ENCODE measurements around the gene GRAMD4.

DNA sequence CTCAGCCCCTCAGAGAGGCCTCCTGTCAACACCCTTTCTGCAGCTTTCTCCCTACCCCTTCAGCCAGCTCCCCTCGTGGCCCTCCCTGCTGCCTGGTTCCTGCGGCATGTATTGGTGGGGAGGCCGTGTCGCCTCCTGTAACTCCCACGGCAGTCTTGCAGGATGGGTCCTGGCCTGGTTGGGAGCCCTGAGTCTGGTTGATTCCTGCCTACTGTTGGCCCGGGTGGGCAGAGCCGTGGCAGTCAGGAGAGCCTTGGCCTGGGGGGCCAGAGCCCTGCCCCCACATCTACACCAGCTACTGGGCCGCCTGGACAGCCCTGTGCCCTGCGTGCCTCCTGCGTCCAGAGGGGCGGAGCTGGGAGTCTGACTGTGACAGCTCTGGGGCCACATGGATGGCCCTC, 30.3 kb upstream of the GRAMD4 start:
- TF ChIP-seq JUND (IDR thresholded peaks at IDR 0.05) (no peak), POLR2AphosphoS5 (IDR thresholded peaks at IDR 0.05; ENCODE audit: low read depth, low read length) (no peak), EP300 (IDR thresholded peaks at IDR 0.05; ENCODE audit: borderline replicate concordance in 1 of 2, low read depth in 1 of 2, low read length in 1 of 2) (no peak)
- TF ChIP-seq, protein P1, sequence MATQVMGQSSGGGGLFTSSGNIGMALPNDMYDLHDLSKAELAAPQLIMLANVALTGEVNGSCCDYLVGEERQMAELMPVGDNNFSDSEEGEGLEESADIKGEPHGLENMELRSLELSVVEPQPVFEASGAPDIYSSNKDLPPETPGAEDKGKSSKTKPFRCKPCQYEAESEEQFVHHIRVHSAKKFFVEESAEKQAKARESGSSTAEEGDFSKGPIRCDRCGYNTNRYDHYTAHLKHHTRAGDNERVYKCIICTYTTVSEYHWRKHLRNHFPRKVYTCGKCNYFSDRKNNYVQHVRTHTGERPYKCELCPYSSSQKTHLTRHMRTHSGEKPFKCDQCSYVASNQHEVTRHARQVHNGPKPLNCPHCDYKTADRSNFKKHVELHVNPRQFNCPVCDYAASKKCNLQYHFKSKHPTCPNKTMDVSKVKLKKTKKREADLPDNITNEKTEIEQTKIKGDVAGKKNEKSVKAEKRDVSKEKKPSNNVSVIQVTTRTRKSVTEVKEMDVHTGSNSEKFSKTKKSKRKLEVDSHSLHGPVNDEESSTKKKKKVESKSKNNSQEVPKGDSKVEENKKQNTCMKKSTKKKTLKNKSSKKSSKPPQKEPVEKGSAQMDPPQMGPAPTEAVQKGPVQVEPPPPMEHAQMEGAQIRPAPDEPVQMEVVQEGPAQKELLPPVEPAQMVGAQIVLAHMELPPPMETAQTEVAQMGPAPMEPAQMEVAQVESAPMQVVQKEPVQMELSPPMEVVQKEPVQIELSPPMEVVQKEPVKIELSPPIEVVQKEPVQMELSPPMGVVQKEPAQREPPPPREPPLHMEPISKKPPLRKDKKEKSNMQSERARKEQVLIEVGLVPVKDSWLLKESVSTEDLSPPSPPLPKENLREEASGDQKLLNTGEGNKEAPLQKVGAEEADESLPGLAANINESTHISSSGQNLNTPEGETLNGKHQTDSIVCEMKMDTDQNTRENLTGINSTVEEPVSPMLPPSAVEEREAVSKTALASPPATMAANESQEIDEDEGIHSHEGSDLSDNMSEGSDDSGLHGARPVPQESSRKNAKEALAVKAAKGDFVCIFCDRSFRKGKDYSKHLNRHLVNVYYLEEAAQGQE (IDR thresholded peaks at IDR 0.05; ENCODE audit: low read depth, low read length): no peak
- TF ChIP-seq, protein P2, sequence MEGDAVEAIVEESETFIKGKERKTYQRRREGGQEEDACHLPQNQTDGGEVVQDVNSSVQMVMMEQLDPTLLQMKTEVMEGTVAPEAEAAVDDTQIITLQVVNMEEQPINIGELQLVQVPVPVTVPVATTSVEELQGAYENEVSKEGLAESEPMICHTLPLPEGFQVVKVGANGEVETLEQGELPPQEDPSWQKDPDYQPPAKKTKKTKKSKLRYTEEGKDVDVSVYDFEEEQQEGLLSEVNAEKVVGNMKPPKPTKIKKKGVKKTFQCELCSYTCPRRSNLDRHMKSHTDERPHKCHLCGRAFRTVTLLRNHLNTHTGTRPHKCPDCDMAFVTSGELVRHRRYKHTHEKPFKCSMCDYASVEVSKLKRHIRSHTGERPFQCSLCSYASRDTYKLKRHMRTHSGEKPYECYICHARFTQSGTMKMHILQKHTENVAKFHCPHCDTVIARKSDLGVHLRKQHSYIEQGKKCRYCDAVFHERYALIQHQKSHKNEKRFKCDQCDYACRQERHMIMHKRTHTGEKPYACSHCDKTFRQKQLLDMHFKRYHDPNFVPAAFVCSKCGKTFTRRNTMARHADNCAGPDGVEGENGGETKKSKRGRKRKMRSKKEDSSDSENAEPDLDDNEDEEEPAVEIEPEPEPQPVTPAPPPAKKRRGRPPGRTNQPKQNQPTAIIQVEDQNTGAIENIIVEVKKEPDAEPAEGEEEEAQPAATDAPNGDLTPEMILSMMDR (IDR thresholded peaks at IDR 0.05): no peak

All from SK-N-SH (cell line).